Calu3 (cell line): ENCODE results near the gene GMPR2. TPM values are rescaled to one million over a fixed set of nuclear protein-coding genes. Genes with fewer than 3 reads are reported as not detected.
"Not testable (repeated sequence)": the region's sequence is repeated elsewhere in the genome, so short reads cannot be mapped to it uniquely, and the experiment has no call there.

ENCODE experiments used
- BruUV-seq: library from RNA; stranded (reverse); fragments of 400-500 nt; replicated peaks from 2 replicates; lab custom pipeline; 2021; lab: Mats Ljungman, UMichigan
- CTCF ChIA-PET: fragments of 300-600 bp; sonication (Branson Sonifier 250); formaldehyde crosslinking; loops from one replicate; lab custom pipeline; 2022; ENCODE audit warnings: antibody characterized with exemption; lab: Charles Lee
- DNase-seq: peaks from one replicate; pipeline ENCODE4 v3.0.0; 2022
- H3K27ac Mint-ChIP-seq: one replicate; pipeline ENCODE4 v1.8.0; 2022; ENCODE audit warnings: mixed read lengths; ENCODE audit not compliant: unreplicated experiment
- H3K27me3 Mint-ChIP-seq: one replicate; pipeline ENCODE4 v1.8.0; 2022; ENCODE audit warnings: mixed read lengths; ENCODE audit not compliant: unreplicated experiment
- H3K36me3 Mint-ChIP-seq: one replicate; pipeline ENCODE4 v1.8.0; 2022; ENCODE audit warnings: mild to moderate bottlenecking, moderate library complexity, mixed read lengths; ENCODE audit not compliant: insufficient read depth, unreplicated experiment
- H3K4me1 Mint-ChIP-seq: one replicate; pipeline ENCODE4 v1.8.0; 2022; ENCODE audit warnings: mild to moderate bottlenecking, low read depth, mixed read lengths; ENCODE audit not compliant: unreplicated experiment
- H3K4me3 Mint-ChIP-seq: one replicate; pipeline ENCODE4 v1.8.0; 2022; ENCODE audit warnings: mild to moderate bottlenecking, low read depth, moderate library complexity, mixed read lengths; ENCODE audit not compliant: unreplicated experiment
- H3K9me3 Mint-ChIP-seq: one replicate; pipeline ENCODE4 v1.8.0; 2022; ENCODE audit warnings: low read depth, mixed read lengths; ENCODE audit not compliant: unreplicated experiment
- CTCF ChIP-seq: fragments of 200-600 bp; IDR thresholded peaks from one replicate; pipeline ENCODE4 v1.8.0; 2022; ENCODE audit warnings: antibody characterized with exemption; ENCODE audit not compliant: unreplicated experiment
- intact Hi-C: fragments of 100-400 bp; cut with micrococcal nuclease; formaldehyde crosslinking; loops from one replicate; pipeline ENCODE4 v1.10.0; 2022; ENCODE audit not compliant: unreplicated experiment
- total RNA-seq: library from RNA; stranded (reverse); gene quantifications from 2 replicates; pipeline ENCODE4 v1.2.3, GENCODE V29; 2022

GMPR2 gene
- total RNA-seq, 1 experiment from 2014 or later, result 63.4 TPM

- H3K4me3 Mint-ChIP-seq, result no peak overlapping the region
- intact Hi-C loops, result no loop called here
- TF ChIP-seq CTCF, result no peak
- no TSS peak for BruUV-seq
- no peak for DNase-seq
- H3K27ac Mint-ChIP-seq, result no peak overlapping the region
- H3K4me1 Mint-ChIP-seq, result peaks cover 24% of the 10 kb centered on the region
- no peaks in the 10 kb centered on the region for H3K27me3 Mint-ChIP-seq
- H3K9me3 Mint-ChIP-seq, result no peaks in the 10 kb centered on the region
- peaks cover 54% of the 10 kb centered on the region for H3K36me3 Mint-ChIP-seq
- CTCF ChIA-PET, result interaction anchor here (0.6 to 1.6 kb wide), 4 partner anchors 8 to 193 kb away, joined by 3 to 4 read pairs (median 4); partner anchors contain the start of gene MDP1
These were observed 5.9 kb downstream of the GMPR2 start for GRCh38 chr14:24238527-24239037.

GRCh38 chr14:24240110-24240918, 7.6 kb downstream of the GMPR2 start:
- no peak overlapping the region for H3K27ac Mint-ChIP-seq
- CTCF ChIA-PET, result no interaction called here
- TF ChIP-seq CTCF, result no peak
- DNase-seq, result no peak
- H3K4me3 Mint-ChIP-seq, result no peak overlapping the region
- BruUV-seq, result no TSS peak
- peaks cover 59% of the 10 kb centered on the region for H3K36me3 Mint-ChIP-seq
- H3K27me3 Mint-ChIP-seq, result no peaks in the 10 kb centered on the region
- H3K4me1 Mint-ChIP-seq, result peaks cover 11% of the 10 kb centered on the region
- no peaks in the 10 kb centered on the region for H3K9me3 Mint-ChIP-seq
- intact Hi-C loops, result no loop called here

GRCh38 chr14:24241829-24242443, 9.2 kb downstream of the GMPR2 start:
- Mint-ChIP-seq H3K4me1 (peaks cover 11% of the 10 kb centered on the region), H3K9me3 (no peaks in the 10 kb centered on the region), H3K27me3 (no peaks in the 10 kb centered on the region), H3K36me3 (peaks cover 43% of the 10 kb centered on the region), H3K4me3 (peak overlapping the region; percentile 83), H3K27ac (peak overlapping the region; percentile 96)
- intact Hi-C loops, result loop anchor here (2.0 kb wide), 1 partner anchor 29 kb away; the partner anchor contains the start of gene RABGGTA
- peak; percentile 95 for DNase-seq
- TSS peak; percentile 33 for BruUV-seq
- peak; percentile 53 for TF ChIP-seq CTCF
- CTCF ChIA-PET, result interaction anchor here (0.5 to 4.2 kb wide), 15 partner anchors 26 to 190 kb away, joined by 3 to 108 read pairs (median 3); partner anchors contain the start of genes CHMP4A, CIDEB, DHRS1 and MDP1

- H3K27ac Mint-ChIP-seq, result peak overlapping the region; percentile 96
- no TSS peak for BruUV-seq
- DNase-seq, result peak; percentile 65
- H3K4me1 Mint-ChIP-seq, result no peaks in the 10 kb centered on the region
- no peaks in the 10 kb centered on the region for H3K9me3 Mint-ChIP-seq
- intact Hi-C loops, result loop anchor here (1.0 to 2.0 kb wide), 2 partner anchors 27 to 54 kb away; partner anchors contain the start of gene RABGGTA
- peaks cover 29% of the 10 kb centered on the region for H3K36me3 Mint-ChIP-seq
- CTCF ChIA-PET, result interaction anchor here (0.7 to 4.2 kb wide), 9 partner anchors 19 to 188 kb away, joined by 3 to 108 read pairs (median 4); partner anchors contain the start of genes CHMP4A, CIDEB, DHRS1 and IRF9
- peak overlapping the region; percentile 83 for H3K4me3 Mint-ChIP-seq
- no peaks in the 10 kb centered on the region for H3K27me3 Mint-ChIP-seq
- TF ChIP-seq CTCF, result no peak
These were observed 10.7 kb downstream of the GMPR2 start for GRCh38 chr14:24243336-24243836.

GRCh38 chr14:24245350-24245749, 12.6 kb downstream of the GMPR2 start:
- BruUV-seq, CTCF ChIA-PET, H3K27me3 Mint-ChIP-seq: not testable (repeated sequence)

More at GRCh38 chr14:24245350-24245749, 12.6 kb downstream of the GMPR2 start:
- H3K27ac Mint-ChIP-seq, result peak overlapping the region; percentile 77
- intact Hi-C loops, DNase-seq, H3K9me3 Mint-ChIP-seq, H3K4me1 Mint-ChIP-seq, H3K4me3 Mint-ChIP-seq: not testable (repeated sequence)
- H3K36me3 Mint-ChIP-seq, result peaks cover 27% of the 10 kb centered on the region
